Measurements from ENCODE around the gene ATP6V0A1.
"Not testable (repeated sequence)": the region's sequence is repeated elsewhere in the genome, so short reads cannot be mapped to it uniquely, and the experiment has no call there.

ATP6V0A1 gene

GRCh38 chr17:42554250-42555121 is 95.8 kb downstream of the ATP6V0A1 start:
- no peak for DNase-seq (ENCODE audit: low read depth)
- H3K4me3 ChIP-seq (ENCODE audit: low read length) = peak overlapping the region; percentile 83
- no peak for TF ChIP-seq CTCF (conservative IDR thresholded peaks at IDR 0.05; ENCODE audit: low read depth, low read length)

- no peak for DNase-seq (ENCODE audit: low read depth)
- TF ChIP-seq CTCF (conservative IDR thresholded peaks at IDR 0.05; ENCODE audit: low read depth, low read length) = no peak
- H3K4me3 ChIP-seq (ENCODE audit: low read length) = peak overlapping the region; percentile 83
Measured at GRCh38 chr17:42555122-42555622, 96.5 kb downstream of the ATP6V0A1 start.

GRCh38 chr17:42555961-42556617 is 97.4 kb downstream of the ATP6V0A1 start:
- DNase-seq (ENCODE audit: low read depth); H3K4me3 ChIP-seq (ENCODE audit: low read length): not testable (repeated sequence)

- TF ChIP-seq CTCF (conservative IDR thresholded peaks at IDR 0.05; ENCODE audit: low read depth, low read length) = no peak
- no peak for DNase-seq (ENCODE audit: low read depth)
- H3K4me3 ChIP-seq (ENCODE audit: low read length) = no peak overlapping the region
Measured at GRCh38 chr17:42559075-42559474, 100.4 kb downstream of the ATP6V0A1 start.

- no peak for TF ChIP-seq CTCF (conservative IDR thresholded peaks at IDR 0.05; ENCODE audit: low read depth, low read length)
- no peak overlapping the region for H3K4me3 ChIP-seq (ENCODE audit: low read length)
- DNase-seq (ENCODE audit: low read depth) = no peak
Measured at GRCh38 chr17:42560246-42560645, 101.6 kb downstream of the ATP6V0A1 start.

GRCh38 chr17:42561897-42562387 is 103.3 kb downstream of the ATP6V0A1 start, which contains the start of gene COASY:
COASY (plus strand) TSS chr17:42562148; CDS start chr17:42562623, 475 bp downstream.
- peak; percentile 88 for DNase-seq (ENCODE audit: low read depth)
- peak within 1 kb of the TSS; percentile 93 for H3K4me3 ChIP-seq (ENCODE audit: low read length)
- TF ChIP-seq CTCF (conservative IDR thresholded peaks at IDR 0.05; ENCODE audit: low read depth, low read length) = no peak

DNA sequence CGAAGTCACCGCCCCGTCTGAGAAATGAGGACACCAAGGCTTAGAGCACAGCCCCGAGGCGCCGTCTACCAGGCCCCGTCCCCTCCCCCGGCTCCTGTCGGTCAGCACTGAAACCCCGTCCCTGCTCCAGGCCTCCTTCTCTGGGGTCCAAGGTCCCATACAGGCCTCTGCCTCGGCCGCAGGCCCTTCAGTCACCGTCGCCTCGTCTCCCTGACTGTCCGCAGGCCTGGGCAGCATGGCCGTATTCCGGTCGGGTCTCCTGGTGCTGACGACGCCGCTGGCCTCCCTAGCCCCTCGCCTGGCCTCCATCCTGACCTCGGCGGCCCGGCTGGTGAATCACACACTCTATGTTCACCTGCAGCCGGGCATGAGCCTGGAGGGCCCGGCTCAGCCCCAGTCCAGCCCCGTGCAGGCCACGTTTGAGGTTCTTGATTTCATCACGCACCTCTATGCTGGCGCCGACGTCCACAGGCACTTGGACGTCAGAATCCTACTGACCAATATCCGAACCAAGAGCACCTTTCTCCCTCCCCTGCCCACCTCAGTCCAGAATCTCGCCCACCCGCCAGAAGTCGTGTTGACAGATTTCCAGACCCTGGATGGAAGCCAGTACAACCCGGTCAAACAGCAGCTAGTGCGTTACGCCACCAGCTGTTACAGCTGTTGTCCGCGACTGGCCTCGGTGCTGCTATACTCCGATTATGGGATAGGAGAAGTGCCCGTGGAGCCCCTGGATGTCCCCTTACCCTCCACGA is 103.9 kb downstream of the ATP6V0A1 start:
- DNase-seq (ENCODE audit: low read depth) = no peak
- H3K4me3 ChIP-seq (ENCODE audit: low read length) = peak overlapping the region; percentile 93
- TF ChIP-seq CTCF (conservative IDR thresholded peaks at IDR 0.05; ENCODE audit: low read depth, low read length) = no peak
